LoVo (cell line): ENCODE results near the gene LY6G5C.

Experiments used
- DNase-seq: peaks from one replicate; pipeline ENCODE4 v3.0.0-alpha.2; 2016; ENCODE audit warnings: low spot score

LY6G5C gene, protein sequence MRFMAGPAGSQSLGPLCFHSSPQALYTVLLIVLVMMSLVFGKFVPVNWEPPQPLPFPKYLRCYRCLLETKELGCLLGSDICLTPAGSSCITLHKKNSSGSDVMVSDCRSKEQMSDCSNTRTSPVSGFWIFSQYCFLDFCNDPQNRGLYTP

DNA sequence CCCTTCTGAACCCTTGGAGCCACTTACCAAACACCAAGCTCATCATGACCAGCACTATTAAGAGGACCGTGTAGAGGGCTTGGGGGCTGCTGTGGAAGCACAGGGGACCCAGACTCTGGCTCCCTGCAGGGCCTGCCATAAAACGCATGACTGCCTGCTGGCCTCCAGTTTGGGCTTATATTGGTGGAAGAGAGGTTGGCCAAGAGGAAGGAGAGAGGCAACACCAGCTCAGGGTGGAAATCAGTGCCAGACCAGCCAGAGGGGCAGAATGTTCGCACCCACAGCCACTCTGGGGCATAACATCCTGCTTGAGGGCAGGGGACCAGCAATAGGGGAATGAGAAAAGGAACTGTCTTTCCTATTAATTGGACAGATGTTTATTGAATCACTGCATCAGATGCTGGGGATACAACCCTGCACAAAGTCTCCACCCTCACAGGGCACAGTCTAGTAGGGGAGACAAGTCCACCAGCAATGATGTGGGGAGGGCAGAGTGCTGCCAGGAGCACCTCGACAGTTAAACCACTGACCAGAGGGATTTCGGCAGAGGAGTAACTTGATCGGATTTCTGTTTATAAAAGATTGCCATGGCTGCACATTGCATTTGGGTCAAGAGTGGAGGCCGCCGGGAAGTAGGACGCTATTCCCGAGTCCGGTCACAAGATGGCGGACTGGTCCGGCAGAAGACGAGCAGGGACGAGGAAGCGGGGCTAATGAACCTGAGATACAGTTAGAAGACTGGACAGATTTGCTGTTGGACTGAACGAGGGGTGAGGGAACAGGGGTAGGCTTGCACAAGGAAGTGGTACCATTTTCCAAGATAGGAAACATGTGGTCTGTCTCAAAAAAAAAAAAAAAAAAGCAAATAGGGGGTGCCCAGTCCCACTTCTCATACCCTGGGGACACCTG lies at the start of gene LY6G5C:
TSS of gene LY6G5C (minus strand) at position 842 of the 909 bp plus-strand sequence. CDS start at position 148, 694 bp downstream.
- DNase-seq = peak; percentile 79

DNA sequence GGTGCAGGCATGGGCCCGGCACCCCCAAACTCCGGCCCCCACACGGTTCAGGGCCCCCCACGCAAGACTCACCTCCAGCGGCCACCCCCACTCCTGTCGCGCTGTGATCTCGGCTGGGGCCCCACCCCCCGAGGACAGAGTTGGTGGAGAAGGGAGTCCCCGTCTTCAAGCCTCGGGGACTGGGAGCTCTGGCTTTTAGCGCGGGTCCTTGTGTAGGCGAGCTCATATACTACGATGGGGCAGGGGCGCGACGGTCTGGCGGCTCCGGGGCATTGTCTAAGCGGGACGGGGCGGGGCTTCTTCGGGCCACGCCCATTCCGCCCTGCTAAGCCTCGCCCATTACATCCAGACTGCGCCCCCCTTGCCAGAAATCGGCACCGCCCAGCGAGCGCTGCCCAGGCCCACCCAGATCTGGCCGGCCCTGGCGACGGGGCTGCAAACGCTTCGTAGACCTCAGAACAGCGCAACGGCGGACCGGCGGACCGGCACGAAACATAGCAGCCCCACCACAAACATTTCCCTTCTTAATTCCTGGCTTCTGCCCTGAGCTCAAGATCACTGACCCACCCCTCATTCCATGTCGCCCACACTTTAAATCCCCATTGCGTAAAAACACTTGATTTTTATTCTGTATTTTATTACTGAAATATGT lies 49.2 kb upstream of the LY6G5C start:
- DNase-seq = no peak

DNA sequence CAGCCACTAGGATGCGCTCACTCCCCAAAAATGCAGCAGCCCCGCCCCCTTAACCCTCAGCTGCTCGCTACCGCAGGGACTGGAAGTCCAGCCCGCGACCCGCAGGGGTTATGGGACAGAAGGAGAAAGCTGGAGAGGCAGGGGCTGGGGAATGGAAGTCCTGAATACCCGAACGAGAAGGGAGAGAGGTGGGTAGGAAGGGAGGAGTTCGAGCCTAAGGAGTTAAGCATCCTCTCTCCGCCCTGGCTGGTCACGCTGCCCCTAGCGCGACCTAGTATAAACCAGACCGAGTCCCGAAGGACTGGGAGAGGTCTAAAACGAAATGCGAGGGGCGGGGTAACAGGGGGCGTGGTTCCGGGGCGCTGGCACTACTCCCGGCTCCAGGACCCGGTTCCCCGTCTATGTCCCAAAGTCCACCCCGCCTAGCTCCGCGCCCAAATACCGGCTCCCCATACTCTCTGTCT lies 48.7 kb upstream of the LY6G5C start:
- DNase-seq = no peak

DNA sequence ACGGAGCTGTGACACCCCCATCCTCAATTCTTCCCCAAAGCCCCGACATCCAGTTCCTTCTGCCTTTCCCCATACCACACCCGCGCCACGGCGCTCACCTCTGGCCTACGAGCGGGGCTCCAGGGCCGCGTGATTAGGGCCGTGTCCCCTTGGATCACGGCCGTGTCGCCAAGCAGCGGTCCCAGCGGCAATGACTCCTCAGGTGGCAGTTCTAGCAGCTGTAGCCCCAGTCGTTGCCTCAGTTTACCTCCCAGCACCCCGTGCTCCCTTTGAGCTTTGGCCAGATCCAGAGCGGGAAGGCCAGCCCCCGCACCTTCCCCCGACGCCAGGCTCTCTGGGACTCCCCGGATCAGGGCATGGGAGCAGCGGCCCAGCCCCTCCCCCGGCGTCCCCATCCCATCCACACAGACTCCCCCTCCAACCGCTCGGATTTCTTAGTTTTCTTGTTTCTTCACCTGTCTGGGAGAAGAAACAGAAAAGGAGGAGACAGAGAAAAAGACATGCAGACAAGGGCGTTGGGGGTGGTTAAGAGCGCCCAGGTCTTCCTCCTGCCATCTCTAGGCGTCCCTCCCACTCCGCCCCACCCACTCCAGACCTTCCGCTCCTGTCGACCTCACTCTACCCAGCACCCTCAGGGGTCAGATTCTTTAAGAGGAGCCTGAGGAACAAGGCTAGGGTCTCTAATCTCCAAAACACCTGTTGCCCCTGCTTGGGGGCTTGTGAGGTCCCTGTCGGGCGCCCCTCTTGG lies 48.1 kb upstream of the LY6G5C start, which contains the start of gene DDAH2:
TSS of gene DDAH2 (minus strand) at position 533 of the 748 bp plus-strand sequence. CDS start at position 395, 138 bp downstream.
- DNase-seq = no peak

DNA sequence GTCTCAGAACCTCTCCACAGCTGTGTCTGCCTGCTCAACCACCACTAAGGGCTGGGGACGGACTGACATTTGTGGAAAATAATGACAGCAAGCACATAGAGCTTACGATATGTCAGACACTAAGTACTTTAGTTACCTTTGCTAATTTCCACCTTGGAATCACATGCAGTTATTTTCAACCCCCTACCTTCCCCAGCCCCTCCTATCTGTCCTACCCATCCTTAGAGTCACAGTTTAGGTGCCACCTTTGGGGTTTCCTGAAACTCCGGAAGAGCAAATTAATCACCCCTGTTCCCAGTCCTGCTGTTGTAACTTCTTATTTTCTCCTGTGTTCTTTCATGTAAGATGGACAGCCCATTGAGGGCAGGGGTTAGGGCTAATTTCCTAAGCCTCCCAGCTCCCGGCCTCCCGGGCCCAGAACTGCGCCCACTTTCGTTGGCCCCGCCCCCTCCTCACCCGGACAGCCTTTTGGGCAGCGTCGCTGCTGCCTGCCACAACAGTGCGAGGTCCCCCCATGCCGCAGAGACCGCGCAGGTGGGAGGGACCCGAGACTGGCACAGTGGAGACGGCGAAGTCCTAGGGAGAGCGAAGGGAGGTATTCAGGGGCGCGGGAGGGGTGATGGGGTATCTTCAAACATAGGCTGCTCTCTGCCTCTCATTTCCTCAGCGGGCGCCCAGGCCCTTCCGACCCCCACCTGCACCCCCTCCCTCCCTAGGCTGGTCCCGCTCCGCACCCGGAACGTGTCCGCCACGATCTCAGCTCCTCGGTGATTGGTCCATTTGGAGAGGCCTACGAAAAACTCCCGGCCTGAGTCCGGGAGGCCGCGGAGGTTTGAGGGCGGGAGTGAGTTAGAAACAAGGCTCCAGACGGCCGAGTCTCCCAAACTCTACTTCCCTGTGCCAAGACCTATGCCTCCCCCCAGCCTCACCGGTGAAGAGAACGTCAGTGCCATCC lies 47.1 kb upstream of the LY6G5C start:
- no peak for DNase-seq

DNA sequence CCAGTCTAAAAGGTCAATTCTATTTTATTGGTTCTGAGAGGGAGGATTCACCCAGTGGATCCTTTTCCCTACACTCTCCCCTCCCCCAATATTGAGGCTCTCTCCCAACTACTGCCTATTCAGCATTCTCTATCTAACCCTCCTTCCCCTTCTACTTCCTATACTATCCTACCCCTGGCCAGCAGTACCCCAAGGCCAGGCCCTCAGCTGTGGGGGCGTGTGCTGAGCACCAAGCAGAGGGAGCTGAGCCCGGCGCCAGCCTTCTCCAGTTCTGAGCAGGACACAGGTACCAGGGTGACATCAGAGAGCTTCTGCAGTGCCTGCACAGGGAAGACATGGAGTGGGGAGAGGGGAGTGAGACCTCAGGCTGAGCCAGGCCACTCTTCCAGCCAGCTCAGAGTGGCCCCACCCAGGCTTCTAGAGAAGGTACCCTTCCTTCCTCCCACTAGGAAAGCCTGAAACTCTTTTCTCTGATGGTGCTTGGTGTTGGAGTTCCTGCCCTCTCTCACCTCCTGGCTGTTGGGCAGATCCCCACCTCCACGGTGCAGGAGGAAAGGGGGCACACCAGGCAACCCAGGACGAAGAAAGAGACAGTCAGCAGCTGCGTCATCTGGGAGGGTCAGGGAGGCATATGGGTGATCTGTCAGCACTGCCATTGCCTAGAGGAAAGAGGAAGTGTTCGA lies 46.3 kb upstream of the LY6G5C start:
- no peak for DNase-seq

DNA sequence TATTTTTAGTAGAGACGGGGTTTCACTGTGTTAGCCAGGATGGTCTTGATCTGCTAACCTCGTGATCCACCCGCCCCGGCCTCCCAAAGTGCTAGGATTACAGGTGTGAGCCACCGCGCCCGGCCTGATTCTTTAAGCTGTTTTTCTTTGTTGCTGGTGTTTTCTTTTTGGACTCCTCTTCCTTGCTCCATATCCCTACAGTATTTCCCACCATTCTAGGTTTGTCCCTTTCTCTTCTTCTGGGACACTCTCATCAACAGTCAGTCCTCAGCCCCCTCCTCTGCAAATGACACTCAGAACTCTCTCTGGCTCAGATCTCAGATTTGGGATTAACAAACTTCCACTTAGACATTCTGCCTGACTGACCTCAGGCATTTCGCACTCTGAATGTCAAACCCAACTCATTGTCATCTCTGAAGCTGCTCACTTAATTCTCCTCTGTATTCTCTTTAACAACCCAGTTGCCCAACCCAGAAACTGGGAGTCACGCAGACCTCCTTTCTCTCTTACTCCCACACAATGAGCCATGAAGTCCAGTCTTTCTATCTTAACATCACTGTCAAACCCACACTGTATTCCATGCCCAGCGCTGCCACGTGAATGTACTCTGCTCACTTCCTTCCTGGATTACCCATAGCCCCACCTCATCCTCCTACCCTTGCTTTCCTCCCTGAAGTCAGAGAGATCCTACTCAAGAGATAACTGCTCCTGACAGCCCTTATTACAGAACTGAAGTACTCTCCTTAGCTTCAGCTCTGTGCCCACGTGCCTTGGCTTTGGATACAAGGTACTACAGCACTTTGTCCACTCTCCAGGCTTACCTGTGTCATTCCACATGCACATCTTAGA lies 44.9 kb upstream of the LY6G5C start:
- DNase-seq = no peak

DNA sequence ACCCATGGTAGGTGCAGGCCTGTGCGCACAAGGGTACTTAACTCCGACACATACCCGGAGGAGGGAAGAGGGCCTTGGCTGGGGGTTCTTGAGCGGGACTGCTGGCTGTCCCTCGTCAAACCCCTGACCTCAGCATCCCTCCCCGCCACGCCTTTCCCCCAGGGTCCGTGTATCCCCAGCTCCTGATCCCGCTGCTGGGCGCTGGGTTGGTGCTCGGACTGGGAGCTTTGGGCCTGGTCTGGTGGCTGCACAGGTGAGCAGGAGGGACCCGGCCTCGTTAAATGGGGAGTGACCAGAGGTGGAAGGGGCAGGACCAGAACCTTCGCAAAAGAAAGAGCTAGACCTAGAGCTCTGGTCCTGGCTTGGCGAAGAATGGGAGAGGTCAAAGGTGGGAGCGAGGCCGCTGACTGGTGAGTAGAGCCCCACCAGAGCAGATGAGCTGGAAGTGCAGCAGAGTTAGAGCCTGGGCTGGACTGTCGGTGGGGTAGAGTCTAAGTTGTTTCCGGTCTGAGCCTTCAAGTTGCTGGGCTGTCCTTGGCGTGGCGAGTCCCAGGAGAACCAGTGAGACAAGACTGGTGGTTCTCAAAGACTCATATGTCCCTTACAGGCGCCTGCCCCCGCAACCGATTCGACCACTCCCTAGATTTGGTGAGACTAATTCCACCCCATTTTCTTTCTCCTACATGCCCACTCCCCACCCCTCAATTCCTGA lies 43.3 kb upstream of the LY6G5C start:
- no peak for DNase-seq

DNA sequence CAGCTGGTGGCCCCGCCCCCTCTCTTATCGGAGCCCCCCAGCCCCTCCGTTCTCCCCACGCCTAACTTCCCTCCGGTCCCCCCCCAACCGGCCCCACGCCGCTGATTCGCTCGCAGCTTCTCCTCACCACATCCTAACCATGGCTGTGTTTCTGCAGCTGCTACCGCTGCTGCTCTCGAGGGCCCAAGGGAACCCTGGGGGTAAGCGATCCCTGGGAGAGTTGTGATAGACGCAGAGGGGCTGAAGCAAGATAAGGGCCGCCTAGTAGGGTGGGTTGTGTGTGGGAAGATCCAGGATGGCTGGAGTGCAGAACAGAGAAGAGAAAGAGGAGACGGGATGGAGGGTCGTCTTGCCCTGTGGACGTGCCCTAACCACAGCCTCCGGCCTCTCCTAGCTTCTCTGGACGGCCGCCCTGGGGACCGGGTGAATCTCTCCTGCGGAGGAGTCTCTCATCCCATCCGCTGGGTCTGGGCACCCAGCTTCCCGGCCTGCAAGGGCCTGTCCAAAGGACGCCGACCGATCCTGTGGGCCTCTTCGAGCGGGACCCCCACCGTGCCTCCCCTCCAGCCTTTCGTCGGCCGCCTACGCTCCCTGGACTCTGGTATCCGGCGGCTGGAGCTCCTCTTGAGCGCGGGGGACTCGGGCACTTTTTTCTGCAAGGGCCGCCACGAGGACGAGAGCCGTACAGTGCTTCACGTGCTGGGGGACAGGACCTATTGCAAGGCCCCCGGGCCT lies 42.5 kb upstream of the LY6G5C start, which contains the start of gene MPIG6B:
TSS of gene MPIG6B (plus strand) at position 129 of the 735 bp plus-strand sequence. CDS start at position 140, 11 bp downstream.
- no peak for DNase-seq

DNA sequence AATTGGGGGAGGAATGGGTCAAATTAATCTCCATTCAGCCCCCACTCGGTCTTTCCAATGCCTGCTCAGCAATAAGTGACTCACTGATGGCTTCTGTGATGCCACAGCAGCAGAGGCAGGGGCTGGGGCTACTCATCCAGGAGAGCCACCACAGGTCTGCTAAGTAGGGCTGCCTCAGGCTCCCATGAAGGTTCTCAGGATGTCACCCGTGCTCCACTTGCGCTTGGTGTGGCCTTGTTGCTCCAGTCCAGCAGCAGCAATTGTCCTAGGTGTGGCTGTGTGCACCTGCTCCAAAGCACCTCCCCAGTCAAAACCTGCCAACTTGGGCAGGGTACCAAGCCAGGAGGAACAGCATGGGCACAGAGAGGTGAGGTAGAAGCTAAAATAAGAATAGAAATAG lies 41.3 kb upstream of the LY6G5C start:
- DNase-seq = no peak

DNA sequence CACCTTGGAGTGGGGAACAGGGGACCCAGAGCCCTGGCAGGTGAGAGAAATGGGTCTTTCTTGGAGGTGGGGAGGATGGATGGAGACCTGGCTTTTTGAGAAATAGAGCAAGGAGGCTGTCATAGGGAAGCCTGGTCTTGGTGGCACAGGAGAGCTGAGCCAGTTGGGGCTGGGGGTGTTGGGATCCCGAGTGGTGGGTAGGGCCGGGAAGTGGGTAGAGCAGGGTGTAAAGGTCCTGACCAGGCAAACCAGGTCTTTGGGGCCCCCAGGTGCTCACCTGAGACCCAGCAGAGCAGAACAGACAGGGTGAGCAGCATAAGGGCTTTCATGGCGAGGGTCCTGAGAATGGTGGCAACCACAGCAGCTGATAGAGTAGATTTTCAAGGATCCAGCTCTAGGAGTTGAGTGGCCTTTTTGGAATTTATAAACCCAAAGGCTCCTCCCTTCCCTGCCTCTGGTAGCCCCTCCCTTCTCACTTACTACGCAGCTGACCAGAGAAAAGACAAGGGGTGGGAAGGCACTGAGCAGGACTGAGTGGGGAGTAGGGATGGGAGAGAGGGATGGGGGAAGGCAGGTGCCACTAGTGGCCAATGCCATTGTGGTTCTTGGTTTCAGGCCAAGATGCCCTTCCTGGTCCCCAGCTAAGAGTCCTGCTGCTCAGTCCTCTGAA lies 40.6 kb upstream of the LY6G5C start, which contains the start of gene LY6G6C:
TSS of gene LY6G6C (minus strand) at position 396 of the 670 bp plus-strand sequence. CDS start at position 329, 67 bp downstream.
- no peak for DNase-seq

DNA sequence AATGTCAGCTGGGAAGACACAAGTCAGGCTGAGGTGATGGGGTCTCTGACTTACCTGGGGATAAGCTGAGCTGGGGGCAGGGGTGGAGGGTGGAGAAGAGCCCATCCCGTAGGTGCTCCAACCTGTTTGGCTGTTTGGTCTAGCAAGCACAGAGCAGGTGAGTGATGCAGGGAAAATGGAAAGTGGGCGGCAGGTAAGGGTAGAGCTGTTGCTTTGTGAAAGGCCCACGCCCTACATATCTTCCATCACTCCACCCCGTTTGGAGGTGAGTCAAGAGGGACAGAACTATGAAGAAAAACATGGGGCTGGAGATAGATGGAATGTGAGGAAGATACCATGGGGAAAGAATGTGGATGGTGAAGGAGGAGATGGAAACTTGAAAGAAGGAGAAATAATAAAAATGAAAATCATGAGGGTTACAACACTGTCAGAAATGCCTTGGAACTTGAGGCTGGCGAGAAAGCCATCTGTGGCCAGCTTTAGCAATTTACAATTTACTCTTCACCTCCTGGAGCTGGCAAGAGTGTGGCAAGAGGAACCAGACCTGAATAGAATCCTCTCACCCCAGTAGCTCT lies 39.4 kb upstream of the LY6G5C start:
- no peak for DNase-seq

DNA sequence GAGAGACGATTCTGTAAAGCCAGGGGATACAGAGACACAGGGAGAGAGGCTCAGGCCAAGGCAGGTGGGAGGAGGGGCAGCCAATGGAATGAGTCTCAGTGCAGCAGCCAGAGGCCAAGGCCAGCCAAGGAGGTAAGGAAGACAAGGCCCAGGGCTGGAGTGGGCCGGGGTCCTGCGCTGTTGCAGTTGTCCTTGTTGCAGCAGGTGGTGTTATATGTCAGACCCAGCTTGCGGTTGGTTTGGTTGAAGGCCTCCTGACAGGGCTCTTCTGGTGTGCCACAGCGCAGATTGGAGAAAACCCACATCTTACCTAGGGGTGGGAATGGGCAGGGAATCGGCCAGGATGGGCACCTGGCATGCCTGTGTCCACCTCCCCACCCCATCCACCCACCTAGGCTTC lies 38.1 kb upstream of the LY6G5C start:
- DNase-seq = no peak

DNA sequence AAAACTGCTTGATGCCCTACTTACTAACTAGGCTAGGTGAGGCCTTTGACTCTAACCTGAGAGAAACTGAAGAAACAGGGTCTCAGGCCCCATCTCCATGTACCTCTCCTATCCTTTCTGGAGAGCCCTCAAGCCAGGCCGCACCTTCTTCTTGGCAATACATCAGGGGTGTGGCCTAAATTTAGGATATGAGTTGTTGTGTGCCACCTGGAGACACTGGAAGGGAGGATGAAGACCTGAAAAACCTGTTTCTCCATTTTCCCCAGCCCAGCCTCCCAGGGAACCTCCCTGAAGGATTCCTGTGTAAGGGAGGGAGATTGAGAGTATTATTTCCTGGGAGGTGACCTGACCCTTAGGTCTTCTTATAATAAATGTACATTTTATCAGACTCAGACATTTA lies 37.4 kb upstream of the LY6G5C start:
- peak; percentile 78 for DNase-seq

DNA sequence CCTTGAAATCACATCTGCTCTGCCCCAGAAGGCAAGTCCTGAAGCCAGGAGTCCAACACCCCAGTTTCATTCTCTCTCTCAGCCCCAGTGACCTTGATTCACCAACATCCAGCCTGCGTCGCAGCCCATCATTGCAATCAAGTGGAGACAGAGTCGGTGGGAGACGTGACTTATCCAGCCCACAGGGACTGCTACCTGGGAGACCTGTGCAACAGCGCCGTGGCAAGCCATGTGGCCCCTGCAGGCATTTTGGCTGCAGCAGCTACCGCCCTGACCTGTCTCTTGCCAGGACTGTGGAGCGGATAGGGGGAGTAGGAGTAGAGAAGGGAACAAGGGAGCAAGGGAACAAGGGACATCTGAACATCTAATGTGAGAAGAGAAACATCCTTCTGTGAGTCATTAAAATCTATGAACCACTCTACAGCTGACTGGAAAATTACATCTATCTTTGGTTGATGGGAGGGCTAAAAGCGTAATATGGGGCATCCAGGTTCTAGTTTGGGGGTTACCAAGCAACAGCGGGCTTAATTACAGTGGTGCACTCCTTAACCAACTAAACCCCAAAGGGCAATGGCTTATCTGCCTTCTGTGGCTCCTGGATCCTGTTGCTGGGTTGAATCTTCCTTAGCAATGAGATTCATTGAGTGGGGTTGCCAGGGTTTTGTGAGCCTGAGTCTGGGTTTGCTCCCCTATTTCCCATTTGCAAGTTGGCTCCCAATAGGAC lies 36.8 kb upstream of the LY6G5C start:
- DNase-seq = no peak
